Stimulated activated CD4-positive, alpha-beta T cell treated with anti-CD3 and anti-CD28 coated beads, TNF-alpha, amount 100 ng/mL, for 24 hours (primary cell): ENCODE measurements around the gene TC2N.
A peak's percentile ranks its signal among the peaks of the same experiment; 100 is the strongest.
"Not testable (repeated sequence)": the region's sequence is repeated elsewhere in the genome, so short reads cannot be mapped to it uniquely, and the experiment has no call there.

Source experiments
- DNase-seq, 3 experiments: peaks; one replicate each; pipeline ENCODE4 v3.0.0-alpha.2; 2020; ENCODE audit warnings: low read depth in 3 of 3

The TC2N gene

GRCh38 chr14:91870001-91870400 is 2.7 kb upstream of the TC2N start:
- DNase-seq: peak in 1 of 3 experiments; percentile 24

- DNase-seq: no peak
These were observed 2.2 kb upstream of the TC2N start for GRCh38 chr14:91869556-91869955.

- no peak for DNase-seq
These were observed 633 bp downstream of the TC2N start for GRCh38 chr14:91866511-91867295.

- no peak for DNase-seq
These were observed 1.3 kb downstream of the TC2N start for GRCh38 chr14:91866061-91866460.

- DNase-seq: no peak
These were observed 4.9 kb downstream of the TC2N start for GRCh38 chr14:91862417-91862816.

- no peak for DNase-seq
These were observed 6.2 kb downstream of the TC2N start for GRCh38 chr14:91861091-91861490.

GRCh38 chr14:91860238-91860637 is 7.1 kb downstream of the TC2N start:
- no peak for DNase-seq

- no peak for DNase-seq
These were observed 8.6 kb downstream of the TC2N start for GRCh38 chr14:91858536-91859275.

GRCh38 chr14:91857614-91858013 is 9.7 kb downstream of the TC2N start:
- DNase-seq: no peak

GRCh38 chr14:91854327-91854934 is 12.9 kb downstream of the TC2N start:
- DNase-seq: no peak

GRCh38 chr14:91851563-91851962 is 15.8 kb downstream of the TC2N start:
- DNase-seq: no peak

- no peak for DNase-seq
These were observed 18.8 kb downstream of the TC2N start for GRCh38 chr14:91848504-91849001.

- no peak for DNase-seq
These were observed 19.6 kb downstream of the TC2N start for GRCh38 chr14:91847693-91848092.

GRCh38 chr14:91845652-91846051 is 21.7 kb downstream of the TC2N start:
- no peak for DNase-seq

GRCh38 chr14:91845056-91845455 is 22.3 kb downstream of the TC2N start:
- DNase-seq: not testable (repeated sequence)

- DNase-seq: no peak
These were observed 23.3 kb downstream of the TC2N start for GRCh38 chr14:91844029-91844428.

GRCh38 chr14:91843437-91843836 is 23.9 kb downstream of the TC2N start:
- DNase-seq: no peak

GRCh38 chr14:91841065-91841464 is 26.3 kb downstream of the TC2N start:
- no peak for DNase-seq

GRCh38 chr14:91839749-91840148 is 27.6 kb downstream of the TC2N start:
- DNase-seq: no peak

- no peak for DNase-seq
These were observed 30.3 kb downstream of the TC2N start for GRCh38 chr14:91837076-91837475.

GRCh38 chr14:91835920-91836843 is 31.2 kb downstream of the TC2N start:
- DNase-seq: peak; percentile 80 to 84 (median 83)
